GM21529 (cell line): ENCODE results near the gene RNF217.
"Not testable (repeated sequence)": the region's sequence is repeated elsewhere in the genome, so short reads cannot be mapped to it uniquely, and the experiment has no call there.

Experiments used
- ATAC-seq: cut with Tn5 transposase; IDR thresholded peaks from one replicate; pipeline ENCODE4 v1.9.1; 2021; ENCODE audit not compliant: unreplicated experiment

The RNF217 gene

DNA sequence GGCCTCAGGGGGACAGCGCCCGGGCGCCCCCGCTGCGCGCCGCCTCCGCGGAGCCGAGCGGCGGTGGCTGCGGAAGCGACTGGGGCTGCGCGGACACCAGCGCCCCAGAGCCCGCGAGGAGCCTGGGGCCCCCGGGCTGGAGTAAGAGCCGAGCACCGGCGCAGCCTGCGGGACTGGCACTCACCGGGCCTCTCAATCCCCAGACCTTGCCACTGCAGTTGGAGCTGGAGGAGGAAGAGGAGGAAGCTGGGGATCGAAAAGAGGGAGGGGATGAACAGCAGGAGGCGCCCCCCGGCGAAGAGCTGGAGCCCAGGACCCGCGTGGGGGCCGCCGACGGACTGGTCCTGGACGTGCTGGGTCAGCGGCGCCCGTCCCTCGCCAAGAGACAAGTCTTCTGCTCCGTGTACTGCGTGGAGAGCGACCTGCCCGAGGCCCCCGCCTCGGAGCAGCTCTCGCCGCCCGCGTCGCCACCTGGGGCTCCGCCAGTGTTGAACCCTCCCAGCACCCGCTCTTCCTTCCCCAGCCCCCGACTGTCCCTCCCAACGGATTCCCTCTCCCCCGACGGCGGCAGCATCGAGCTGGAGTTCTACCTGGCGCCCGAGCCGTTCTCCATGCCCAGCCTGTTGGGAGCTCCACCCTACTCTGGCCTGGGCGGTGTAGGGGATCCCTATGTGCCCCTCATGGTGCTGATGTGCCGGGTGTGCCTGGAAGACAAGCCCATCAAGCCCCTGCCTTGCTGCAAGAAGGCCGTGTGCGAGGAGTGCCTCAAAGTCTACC is 590 bp downstream of the RNF217 start:
- no peak for ATAC-seq

DNA sequence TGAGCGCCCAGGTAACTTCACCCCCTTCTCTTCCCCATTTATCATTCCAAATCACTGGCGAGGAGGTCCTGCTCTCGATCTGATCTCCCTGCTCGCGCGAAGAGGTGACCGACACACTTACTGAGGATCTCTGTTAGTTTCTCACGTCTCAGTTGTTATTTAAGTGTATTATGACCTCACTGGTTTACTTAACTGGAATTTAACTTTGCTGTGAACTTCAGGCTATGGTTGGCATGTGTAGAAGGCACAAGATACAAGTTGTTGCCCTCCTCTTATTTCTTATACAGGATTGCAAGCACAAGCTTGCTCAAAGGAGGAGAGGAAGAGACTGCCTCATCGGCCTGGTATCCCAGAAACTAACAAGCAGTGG is 1.2 kb downstream of the RNF217 start:
- no peak for ATAC-seq

DNA sequence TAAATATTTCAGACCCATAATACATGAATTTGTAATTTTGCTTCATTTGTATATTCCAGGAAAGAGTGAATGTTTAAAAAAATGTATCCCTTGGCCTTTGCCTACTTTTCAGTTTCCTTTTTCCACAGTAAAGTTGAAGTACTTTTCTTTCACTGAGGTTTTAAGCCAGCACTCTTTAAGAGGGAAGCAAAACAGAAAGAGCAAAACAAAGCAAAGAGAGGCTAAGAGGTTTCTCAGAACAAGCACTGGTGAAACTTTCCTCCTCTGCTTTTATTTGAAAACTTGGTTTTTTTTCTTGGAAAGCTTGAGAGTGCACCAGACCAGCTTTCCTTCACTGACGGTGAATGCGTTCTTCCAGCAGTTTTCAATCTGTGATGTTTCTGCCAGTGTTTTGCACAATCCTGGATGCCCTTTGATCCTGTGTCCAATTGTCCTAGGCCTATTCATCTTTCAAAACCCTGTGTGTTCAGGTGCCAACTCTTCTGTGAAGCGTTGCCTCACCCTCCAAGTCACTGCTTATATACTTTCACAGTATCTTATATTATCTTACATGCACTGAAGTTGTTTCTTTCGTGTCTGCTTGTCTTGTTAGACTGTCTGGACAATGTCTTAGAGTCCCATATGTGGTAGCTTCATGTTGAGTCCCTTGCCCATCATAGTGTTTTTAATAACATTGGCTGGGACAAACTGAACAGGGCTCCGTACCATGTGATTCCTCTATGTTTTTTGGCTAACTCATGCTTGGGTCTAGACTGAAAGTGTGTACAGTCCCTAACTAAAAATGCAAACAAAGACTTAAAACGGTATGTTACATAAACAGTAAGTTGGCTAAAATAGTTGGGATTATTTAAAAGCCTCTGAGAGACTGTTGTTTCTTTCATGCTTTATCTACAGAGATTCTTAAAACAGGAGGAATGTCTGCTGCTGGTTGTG is 1.9 kb downstream of the RNF217 start:
- no peak for ATAC-seq

DNA sequence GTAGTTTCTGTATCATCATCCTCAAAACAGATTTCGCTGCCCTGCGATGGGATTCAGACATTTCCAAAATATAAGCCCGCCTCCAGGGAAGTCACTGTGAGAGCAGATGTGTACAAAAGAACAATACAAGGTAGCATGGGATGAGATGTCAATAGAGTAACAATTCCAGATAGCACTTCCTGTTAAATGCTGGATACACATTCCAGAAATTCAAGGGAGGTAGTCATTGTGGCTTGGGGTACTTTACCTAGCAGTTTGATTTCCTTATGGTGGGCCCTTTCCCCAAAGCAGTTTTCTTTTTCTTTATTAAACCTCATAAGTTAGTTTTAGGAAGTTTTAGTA is 2.5 kb downstream of the RNF217 start:
- no peak for ATAC-seq

DNA sequence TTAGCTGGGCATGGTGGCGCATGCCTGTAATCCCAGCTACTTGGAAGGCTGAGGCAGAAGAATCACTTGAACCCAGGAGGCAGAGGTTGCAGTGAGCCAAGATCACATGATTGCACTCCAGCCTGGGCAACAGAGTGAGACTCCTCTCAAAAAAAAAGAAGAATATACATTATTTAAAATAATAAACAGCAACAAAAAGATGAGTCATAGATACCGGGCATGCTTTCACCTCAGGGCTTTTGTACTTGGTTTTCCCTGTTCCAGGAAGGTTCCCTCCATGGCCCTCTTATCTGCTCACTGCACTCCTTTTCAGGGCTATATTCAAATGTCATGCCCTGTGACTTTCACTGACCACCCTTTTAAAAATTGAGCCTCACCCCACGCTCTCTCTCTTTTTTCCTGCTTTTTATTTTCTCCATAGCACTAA is 3.2 kb downstream of the RNF217 start:
- ATAC-seq: not testable (repeated sequence)

DNA sequence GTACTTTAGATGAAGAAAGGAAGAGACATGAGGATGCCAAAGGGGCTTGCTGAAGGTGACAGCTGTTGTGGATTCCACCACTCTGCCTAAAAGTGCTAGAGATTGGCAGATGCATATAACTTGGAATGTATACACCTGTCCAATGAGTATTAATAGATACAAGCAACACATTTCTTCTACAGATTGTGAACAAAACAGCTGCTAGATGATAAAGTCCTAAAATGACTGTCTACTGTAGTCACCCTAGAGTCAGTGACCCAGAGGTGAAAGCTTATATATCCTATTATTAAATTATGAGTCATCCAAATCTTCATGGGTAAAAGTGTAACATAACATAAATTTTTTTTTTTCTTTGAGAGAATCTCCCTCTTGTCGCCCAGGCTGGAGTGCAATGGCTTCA is 5.2 kb downstream of the RNF217 start:
- no peak for ATAC-seq

DNA sequence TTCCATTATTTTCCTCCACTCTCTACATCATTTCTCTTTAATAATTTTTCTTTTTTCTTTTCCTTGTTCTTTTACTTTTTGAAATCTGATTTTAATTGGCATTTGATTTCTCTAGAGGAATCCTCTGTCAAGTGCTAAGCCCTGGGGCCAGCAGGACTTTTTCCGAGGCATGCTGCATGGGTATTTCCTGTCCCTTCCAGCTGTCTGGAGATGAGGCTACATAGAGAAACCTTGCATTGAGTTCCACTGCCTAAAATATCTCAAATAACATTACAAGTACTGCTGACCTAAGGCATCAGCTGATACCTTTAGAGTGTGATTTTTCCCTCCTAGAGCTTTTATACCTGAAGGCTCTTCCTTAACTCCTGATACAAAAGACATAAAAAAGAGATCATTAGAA is 6.2 kb downstream of the RNF217 start:
- no peak for ATAC-seq

DNA sequence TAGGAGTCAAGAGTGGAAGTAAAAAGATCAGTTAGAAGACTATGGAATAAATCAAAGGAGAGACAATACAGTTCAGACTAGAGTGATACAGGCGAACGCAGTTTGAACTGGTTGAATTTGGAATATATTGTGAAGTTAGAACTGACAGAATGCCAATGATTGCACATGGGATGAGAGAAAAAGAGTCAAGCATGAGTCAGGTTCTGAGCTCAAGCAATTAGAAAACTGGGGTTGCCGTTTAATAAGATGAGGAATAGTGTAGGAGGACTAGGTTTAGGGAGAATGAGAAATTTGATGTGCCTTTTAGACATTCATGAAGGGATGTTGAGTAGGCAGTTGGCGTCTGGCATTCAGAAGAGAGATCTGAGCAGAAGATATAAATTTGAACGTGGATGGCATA is 8.0 kb downstream of the RNF217 start:
- no peak for ATAC-seq

DNA sequence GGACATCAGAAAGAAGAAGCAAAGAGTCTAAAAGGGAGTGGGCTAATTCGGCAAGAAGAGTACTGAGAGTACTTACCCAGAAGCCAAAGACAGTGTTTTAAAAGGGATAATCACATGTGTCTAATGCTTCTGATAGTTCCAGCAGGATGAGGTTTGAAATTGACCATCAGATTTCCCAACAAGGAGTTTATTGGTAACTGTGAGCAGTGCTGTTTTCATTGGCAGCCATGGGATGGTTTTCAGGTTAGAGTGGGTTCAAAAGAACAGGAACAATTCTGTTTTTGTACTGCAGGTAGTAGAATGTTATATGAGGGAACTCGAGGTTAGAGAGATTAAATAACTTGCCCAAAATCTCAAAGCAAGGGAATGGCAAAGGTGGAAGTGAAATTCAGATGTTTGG is 8.5 kb downstream of the RNF217 start:
- no peak for ATAC-seq

DNA sequence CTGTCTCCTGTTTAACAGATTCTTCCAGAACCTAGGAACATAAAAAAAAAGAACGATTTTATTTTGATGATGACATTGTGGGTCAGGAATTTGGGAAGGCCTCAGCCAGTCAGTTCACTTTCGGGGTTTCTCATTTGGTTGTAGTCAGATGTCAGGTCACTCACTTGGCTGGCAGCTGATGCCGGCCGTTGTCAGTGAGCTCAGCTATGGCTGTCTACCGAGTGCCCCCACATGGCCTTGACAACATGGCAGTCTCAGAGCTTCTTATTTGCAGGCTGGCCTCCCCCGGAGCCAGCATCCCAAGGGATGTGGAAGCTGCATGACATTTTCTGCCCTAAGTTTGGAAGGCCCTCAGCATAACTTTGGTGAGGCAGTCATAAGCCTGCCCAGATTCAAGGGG is 11.5 kb downstream of the RNF217 start:
- no peak for ATAC-seq

DNA sequence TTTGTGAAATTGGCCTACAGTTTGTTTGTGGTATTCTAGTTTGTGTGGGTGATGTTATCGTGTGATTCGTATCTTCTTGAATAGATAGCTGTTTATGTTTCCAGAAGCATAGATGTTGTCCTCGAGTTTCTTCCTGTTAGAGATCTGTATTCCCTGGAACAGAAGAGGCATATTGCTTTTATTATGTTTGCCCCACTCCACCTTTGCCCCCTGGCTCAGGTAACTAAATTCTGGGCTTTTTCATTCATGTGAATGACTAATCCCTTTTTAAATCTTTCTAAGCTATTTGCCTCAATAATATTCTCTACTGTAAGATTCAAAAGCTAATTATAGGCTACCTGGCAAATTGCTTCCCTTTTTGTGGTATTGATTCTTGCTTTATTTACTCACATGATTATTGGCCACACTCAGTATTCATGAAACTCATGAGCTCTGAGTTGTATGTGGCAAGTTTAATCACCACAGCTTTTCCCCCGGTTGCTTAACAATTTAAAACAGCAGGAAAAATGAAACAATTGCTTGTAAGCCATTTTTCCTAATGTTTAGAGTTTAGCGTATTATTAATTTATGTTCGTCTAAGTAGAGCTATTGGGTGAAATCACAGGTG is 12.6 kb downstream of the RNF217 start:
- ATAC-seq: no peak

DNA sequence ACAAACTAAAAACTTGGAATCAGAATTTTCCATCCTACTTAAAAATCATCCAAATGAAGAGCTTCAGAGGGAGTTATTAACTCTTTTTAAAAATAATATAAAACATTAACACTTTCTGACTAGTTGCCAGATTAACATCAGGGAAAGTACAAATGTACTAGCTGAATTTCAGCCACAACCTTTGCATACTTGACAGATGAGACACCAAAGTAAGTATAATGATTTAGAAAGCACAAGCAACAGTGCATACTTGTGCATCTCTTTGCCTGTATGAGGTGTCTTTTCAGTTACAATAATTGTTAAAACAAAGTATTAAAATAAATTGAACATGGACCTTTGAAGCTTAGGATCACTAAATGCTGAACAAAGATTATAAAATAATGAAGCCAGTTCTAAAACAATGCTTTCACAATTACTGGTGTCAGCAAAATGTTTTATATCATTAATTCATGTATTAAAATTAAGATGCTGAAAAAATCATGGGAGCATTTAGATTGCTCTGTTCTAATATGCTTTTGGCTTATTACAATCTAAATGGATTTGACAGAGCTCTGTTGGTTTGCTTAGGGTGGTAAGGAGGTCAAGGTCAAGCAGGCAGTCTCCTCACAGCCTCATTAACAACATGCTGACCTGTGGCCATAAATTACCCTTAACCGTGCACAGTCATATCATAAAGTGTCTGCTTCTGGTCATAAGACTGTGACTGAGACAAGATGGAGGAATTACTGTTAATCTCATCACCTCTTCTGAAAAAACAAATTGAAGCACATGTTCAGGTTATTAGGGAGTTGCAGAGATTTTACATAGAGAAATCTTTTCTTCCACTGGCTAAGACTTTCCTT is 15.1 kb downstream of the RNF217 start:
- no peak for ATAC-seq

DNA sequence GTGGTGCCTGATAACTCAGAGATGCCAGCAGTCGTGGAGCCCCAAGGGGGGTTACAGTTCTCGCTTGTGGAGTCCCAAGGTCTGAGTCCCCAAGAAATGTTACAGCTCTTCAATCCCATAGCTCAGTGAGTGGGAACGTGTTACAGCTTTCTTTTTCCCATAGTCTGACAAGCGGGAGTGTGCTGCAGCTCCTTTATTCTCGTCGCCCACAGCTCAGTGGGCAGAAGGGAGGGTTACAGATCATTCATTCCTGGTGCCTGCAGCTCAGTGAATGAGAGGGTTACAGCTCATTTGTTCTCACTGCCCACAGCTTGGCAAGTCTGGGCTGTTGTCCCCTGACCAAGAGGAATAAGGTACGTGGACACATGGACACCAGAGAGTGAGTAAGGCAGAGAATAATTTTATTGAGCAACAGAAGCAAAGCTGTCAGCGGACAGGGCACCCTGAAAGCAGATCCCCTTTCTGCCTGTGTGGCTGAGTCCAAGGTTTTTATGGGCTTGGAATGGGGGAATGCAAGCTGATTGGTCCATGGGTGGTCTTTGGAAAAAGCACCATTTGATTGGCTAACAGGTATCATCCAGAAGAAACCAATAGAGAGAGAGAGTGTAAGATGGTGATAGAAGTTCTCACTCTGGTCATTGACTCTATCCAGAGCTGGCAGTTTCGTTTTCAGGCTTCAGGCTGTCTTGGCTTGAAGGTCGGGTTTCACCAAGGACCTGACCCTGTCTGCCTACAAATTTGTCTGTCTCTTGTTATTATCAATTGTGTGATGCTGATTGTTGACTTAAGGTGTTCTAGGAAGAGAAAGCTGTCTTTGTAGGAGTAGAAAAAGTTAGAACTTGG is 16.4 kb downstream of the RNF217 start:
- no peak for ATAC-seq

DNA sequence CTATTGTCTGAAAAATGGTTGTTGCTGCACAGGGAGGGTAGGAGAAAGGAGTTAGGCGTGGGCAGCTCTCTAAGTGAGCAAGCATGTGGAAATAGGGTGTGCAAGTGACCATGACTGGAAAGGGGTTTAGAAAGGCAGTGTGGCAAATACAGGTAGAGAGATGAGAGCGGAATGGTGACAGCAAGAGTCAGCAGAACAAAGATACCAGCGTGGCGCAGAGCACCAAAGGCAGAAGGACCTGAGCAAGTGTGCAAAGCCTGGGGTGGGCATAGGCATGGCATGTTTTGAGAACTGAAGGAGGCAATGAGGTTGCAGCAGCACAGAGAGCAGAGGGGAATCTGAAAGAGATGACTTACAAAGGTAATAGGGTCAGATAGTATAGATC is 17.0 kb downstream of the RNF217 start:
- no peak for ATAC-seq

DNA sequence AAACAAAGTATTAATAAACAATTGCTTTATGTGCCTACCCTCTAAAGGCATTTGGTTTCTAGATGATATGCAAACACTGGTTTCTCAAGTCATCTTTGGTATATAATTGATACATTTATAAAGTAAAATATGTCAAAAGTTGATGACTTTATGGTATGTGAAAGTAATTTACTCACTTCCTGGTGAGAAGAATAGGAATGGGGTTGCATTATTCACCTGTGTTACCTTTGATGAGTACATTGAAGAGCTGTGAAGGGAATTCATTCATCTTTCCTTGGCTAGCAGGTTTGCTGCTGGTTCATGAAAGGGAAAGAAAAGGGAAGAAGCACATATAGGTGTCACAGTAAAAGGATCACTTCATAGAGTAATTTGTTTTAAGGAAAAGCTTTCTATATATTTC is 20.4 kb downstream of the RNF217 start:
- ATAC-seq: no peak

DNA sequence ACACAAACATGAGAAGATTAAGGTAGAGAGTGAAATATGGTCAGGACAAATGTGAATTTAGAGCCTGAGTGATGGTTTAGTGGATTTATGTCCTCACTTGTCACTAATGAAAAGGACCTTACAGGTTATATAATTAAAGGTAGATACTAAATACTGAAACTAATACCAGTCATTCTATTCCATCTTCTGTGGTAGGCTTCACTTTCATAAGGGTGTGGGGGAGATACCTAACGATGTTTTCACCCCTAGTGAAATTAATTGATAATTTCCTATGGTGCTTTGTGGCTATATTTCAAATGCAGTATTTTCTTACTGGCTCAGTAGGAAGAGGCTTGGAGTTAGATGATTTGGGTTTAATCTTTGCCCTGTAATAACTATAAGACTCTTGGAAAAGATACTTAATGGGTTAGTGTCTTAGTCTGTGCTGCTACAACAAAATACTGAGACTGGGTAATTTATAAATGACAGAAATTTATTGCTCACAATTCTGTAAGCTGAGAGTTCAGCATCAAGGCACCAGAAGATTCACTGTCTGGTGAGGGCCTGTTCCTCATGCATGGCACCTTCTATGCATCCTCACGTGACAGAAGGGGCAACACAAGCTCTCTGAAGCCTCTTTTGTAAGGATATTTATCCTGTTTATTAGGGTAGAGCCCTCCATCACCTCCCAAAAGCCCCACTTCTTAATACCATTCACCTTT is 21.3 kb downstream of the RNF217 start:
- ATAC-seq: no peak

DNA sequence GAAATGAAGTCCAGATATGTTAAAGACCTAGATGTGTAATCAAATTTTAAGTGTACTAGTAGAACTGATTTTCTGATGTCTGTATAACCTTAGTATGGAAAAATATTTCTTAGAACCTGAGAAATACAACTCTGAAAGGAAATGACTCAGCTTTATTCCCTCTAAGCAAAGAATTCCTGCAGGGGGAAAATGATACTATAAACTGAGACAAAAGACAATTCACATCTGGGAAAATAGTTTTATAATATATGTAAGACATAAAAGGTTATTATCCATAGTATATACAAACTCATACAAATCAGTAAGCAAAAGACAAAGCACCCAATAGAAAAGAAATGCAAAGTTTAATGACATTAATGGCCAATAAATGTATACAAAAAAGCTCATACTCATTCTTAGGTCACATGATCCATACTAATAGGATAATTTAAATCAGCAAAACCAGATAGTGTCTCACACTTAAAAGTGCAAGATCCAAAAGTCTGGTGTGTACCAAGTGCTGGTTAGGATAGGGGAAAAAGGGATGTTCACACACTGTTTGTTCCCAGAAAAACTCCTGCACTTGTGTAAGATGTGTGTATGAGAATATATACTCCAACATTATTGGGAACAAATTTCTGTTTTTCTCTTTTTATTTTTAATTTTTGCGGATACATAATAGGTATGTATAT is 22.6 kb downstream of the RNF217 start:
- ATAC-seq: no peak

DNA sequence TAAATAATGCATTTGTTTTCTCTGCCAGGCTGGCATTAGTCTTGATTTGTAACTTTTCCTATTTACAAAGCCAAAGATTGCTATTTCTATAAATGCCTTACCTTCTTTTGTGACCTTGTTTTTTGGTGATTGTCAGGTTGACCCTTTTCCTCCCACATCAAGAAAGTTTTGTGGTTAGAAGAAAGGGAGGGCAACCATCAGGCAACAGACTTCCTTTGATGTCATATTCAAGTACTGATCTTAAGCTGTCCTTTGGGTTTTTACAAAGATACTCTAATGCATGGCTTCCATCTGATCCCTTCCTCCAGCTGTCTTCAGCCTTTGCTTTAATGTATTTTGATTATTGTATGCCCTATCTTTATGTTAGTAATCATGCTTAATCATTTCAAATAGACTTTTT is 23.9 kb downstream of the RNF217 start:
- no peak for ATAC-seq

DNA sequence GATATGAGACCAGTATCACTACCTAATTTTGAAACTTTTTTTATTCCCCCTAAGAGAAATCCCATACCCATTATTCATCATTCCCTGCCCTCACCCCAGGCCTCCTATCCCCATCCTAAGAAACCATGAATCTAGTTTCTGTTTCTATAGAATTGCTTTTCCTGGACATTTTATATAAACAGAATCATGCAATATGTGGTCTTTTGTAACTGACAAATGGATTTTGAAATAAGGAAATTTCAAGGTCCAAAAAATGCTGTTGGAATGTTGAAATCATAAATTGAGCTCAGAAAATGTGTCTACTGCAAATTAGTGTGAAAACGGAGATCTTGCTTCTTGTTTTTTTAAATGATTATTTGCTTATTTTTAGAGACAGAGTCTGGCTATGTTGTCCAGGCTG is 25.1 kb downstream of the RNF217 start:
- no peak for ATAC-seq
